GM21526 (cell line): Measurements from ENCODE around the gene ADGRL3.
"Not testable (repeated sequence)": the region's sequence is repeated elsewhere in the genome, so short reads cannot be mapped to it uniquely, and the experiment has no call there.

Experiments used
- ATAC-seq: cut with Tn5 transposase; IDR thresholded peaks from one replicate; pipeline ENCODE4 v1.9.1; 2021; ENCODE audit warnings: moderate library complexity; ENCODE audit not compliant: unreplicated experiment, low FRiP score

Gene ADGRL3

GRCh38 chr4:61852105-61852504, 652.0 kb downstream of the ADGRL3 start:
- not testable (repeated sequence) for ATAC-seq

GRCh38 chr4:61853041-61853440, 652.9 kb downstream of the ADGRL3 start:
- ATAC-seq: no peak

GRCh38 chr4:61860376-61860775, 660.2 kb downstream of the ADGRL3 start:
- no peak for ATAC-seq

- no peak for ATAC-seq
Measured at GRCh38 chr4:61864286-61864685, 664.2 kb downstream of the ADGRL3 start.

GRCh38 chr4:61866378-61867030, 666.4 kb downstream of the ADGRL3 start:
- ATAC-seq: no peak

- no peak for ATAC-seq
Measured at GRCh38 chr4:61872983-61873382, 672.9 kb downstream of the ADGRL3 start.

GRCh38 chr4:61877266-61877665, 677.1 kb downstream of the ADGRL3 start:
- no peak for ATAC-seq

GRCh38 chr4:61877893-61878292, 677.8 kb downstream of the ADGRL3 start:
- no peak for ATAC-seq

- no peak for ATAC-seq
Measured at GRCh38 chr4:61882381-61882780, 682.3 kb downstream of the ADGRL3 start.

- no peak for ATAC-seq
Measured at GRCh38 chr4:61886131-61886530, 686.0 kb downstream of the ADGRL3 start.

GRCh38 chr4:61889117-61889516, 689.0 kb downstream of the ADGRL3 start:
- ATAC-seq: no peak

GRCh38 chr4:61890321-61890720, 690.2 kb downstream of the ADGRL3 start:
- ATAC-seq: no peak

- ATAC-seq: no peak
Measured at GRCh38 chr4:61891953-61892352, 691.8 kb downstream of the ADGRL3 start.

- no peak for ATAC-seq
Measured at GRCh38 chr4:61896634-61897033, 696.5 kb downstream of the ADGRL3 start.

- no peak for ATAC-seq
Measured at GRCh38 chr4:61909031-61909430, 708.9 kb downstream of the ADGRL3 start.

- no peak for ATAC-seq
Measured at GRCh38 chr4:61911313-61911756, 711.2 kb downstream of the ADGRL3 start.

- ATAC-seq: no peak
Measured at GRCh38 chr4:61913619-61914018, 713.5 kb downstream of the ADGRL3 start.

GRCh38 chr4:61915501-61915900, 715.4 kb downstream of the ADGRL3 start:
- ATAC-seq: no peak

GRCh38 chr4:61918507-61918906, 718.4 kb downstream of the ADGRL3 start:
- no peak for ATAC-seq

- ATAC-seq: no peak
Measured at GRCh38 chr4:61918987-61919386, 718.9 kb downstream of the ADGRL3 start.

GRCh38 chr4:61919561-61919960, 719.4 kb downstream of the ADGRL3 start:
- no peak for ATAC-seq

GRCh38 chr4:61921920-61922319, 721.8 kb downstream of the ADGRL3 start:
- no peak for ATAC-seq

GRCh38 chr4:61922766-61923165, 722.6 kb downstream of the ADGRL3 start:
- ATAC-seq: no peak
